Activated naive CD8-positive, alpha-beta T cell treated with anti-CD3 and anti-CD28 coated beads, Interleukin-2, amount 50 U/mL, for 16 hours (primary cell): ENCODE results near the gene CACNA1I.
A peak's percentile ranks its signal among the peaks of the same experiment; 100 is the strongest.

ENCODE experiments used
- DNase-seq: peaks from one replicate; pipeline ENCODE4 v3.0.0-alpha.2; 2020; ENCODE audit warnings: low read depth, low spot score

The CACNA1I gene

GRCh38 chr22:39648630-39648950 is 78.0 kb downstream of the CACNA1I start:
- no peak for DNase-seq

- DNase-seq: no peak
Observed at GRCh38 chr22:39649500-39650089, 79.0 kb downstream of the CACNA1I start.

GRCh38 chr22:39651053-39651996 is 80.8 kb downstream of the CACNA1I start:
- DNase-seq: no peak

- no peak for DNase-seq
Observed at GRCh38 chr22:39652990-39653786, 82.6 kb downstream of the CACNA1I start.

- DNase-seq: no peak
Observed at GRCh38 chr22:39653787-39654077, 83.2 kb downstream of the CACNA1I start.

GRCh38 chr22:39654131-39654926 is 83.8 kb downstream of the CACNA1I start:
- no peak for DNase-seq

- DNase-seq: no peak
Observed at GRCh38 chr22:39655004-39655579, 84.5 kb downstream of the CACNA1I start.

- no peak for DNase-seq
Observed at GRCh38 chr22:39655831-39656230, 85.3 kb downstream of the CACNA1I start.

GRCh38 chr22:39656495-39657490 is 86.2 kb downstream of the CACNA1I start:
- DNase-seq: no peak

- no peak for DNase-seq
Observed at GRCh38 chr22:39658367-39658766, 87.8 kb downstream of the CACNA1I start.

- no peak for DNase-seq
Observed at GRCh38 chr22:39658806-39659463, 88.4 kb downstream of the CACNA1I start.

- DNase-seq: no peak
Observed at GRCh38 chr22:39661501-39661841, 90.9 kb downstream of the CACNA1I start.

- peak; percentile 54 for DNase-seq
Observed at GRCh38 chr22:39661842-39662685, 91.5 kb downstream of the CACNA1I start.

- no peak for DNase-seq
Observed at GRCh38 chr22:39662686-39663052, 92.1 kb downstream of the CACNA1I start.

- no peak for DNase-seq
Observed at GRCh38 chr22:39663751-39664150, 93.2 kb downstream of the CACNA1I start.

- DNase-seq: no peak
Observed at GRCh38 chr22:39664485-39665200, 94.1 kb downstream of the CACNA1I start.

GRCh38 chr22:39665229-39665628 is 94.7 kb downstream of the CACNA1I start:
- DNase-seq: no peak
